ENCODE results near the gene MAP4K4. TPM values are rescaled to one million over a fixed set of nuclear protein-coding genes. Genes with fewer than 3 reads are reported as not detected.

Gene MAP4K4
- total RNA-seq, 1 donor from 2014 or later, result 68.4 TPM

DNA sequence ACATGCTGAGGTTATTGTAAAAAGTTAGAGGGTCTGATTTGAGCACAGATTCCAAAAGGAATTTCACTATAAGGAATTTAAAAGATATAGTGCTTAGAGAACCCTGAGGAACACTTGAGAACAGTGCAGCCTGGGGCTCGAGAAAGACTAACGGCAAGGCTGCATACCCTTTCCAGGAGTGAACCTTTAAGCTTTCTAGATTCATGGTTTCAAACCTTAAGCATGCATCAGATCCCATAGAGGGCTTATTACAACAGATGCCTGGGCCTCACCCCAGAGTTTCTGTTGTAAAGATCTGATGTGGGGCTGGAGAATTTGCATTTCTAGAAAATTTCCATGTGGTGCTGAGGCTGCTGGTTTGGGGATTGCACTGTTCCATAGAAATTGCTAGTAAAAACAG, 203.7 kb downstream of the MAP4K4 start:
- no peaks in the 10 kb centered on the region for H3K27me3 ChIP-seq (ENCODE audit: low read depth)
- no peak for TF ChIP-seq CTCF (IDR thresholded peaks at IDR 0.05)
- DNase-seq, result no peak
- H3K9me3 ChIP-seq, result no peaks in the 10 kb centered on the region
- no peak for ATAC-seq
- no peak overlapping the region for H3K27ac ChIP-seq
- intact Hi-C loops (cut with DNase I), result no loop called here
- H3K4me3 ChIP-seq, result no peak overlapping the region
- H3K4me1 ChIP-seq, result no peaks in the 10 kb centered on the region
- no peaks in the 10 kb centered on the region for H3K36me3 ChIP-seq

GRCh38 chr2:101902169-101902568, 204.7 kb downstream of the MAP4K4 start:
- intact Hi-C loops (cut with DNase I), result no loop called here
- Histone ChIP-seq H3K4me1 (no peaks in the 10 kb centered on the region), H3K27ac (no peak overlapping the region), H3K27me3 (ENCODE audit: low read depth) (no peaks in the 10 kb centered on the region), H3K4me3 (no peak overlapping the region), H3K36me3 (no peaks in the 10 kb centered on the region), H3K9me3 (no peaks in the 10 kb centered on the region)
- ATAC-seq, result no peak
- DNase-seq, result no peak
- TF ChIP-seq CTCF (IDR thresholded peaks at IDR 0.05), result no peak

- no peaks in the 10 kb centered on the region for H3K36me3 ChIP-seq
- no peaks in the 10 kb centered on the region for H3K4me1 ChIP-seq
- DNase-seq (no peak), ATAC-seq (no peak)
- no peak overlapping the region for H3K27ac ChIP-seq
- no peaks in the 10 kb centered on the region for H3K27me3 ChIP-seq (ENCODE audit: low read depth)
- H3K9me3 ChIP-seq, result peaks cover 10% of the 10 kb centered on the region
- no peak overlapping the region for H3K4me3 ChIP-seq
- intact Hi-C loops (cut with DNase I), result no loop called here
- no peak for TF ChIP-seq CTCF (IDR thresholded peaks at IDR 0.05)
Measured at GRCh38 chr2:101904916-101905315, 207.4 kb downstream of the MAP4K4 start.

GRCh38 chr2:101905746-101906336, 208.3 kb downstream of the MAP4K4 start:
- TF ChIP-seq CTCF (IDR thresholded peaks at IDR 0.05), result no peak
- Histone ChIP-seq H3K36me3 (no peaks in the 10 kb centered on the region), H3K4me3 (no peak overlapping the region), H3K4me1 (no peaks in the 10 kb centered on the region), H3K27me3 (ENCODE audit: low read depth) (no peaks in the 10 kb centered on the region), H3K9me3 (peaks cover 13% of the 10 kb centered on the region), H3K27ac (no peak overlapping the region)
- no peak for DNase-seq
- no peak for ATAC-seq
- intact Hi-C loops (cut with DNase I), result no loop called here

DNA sequence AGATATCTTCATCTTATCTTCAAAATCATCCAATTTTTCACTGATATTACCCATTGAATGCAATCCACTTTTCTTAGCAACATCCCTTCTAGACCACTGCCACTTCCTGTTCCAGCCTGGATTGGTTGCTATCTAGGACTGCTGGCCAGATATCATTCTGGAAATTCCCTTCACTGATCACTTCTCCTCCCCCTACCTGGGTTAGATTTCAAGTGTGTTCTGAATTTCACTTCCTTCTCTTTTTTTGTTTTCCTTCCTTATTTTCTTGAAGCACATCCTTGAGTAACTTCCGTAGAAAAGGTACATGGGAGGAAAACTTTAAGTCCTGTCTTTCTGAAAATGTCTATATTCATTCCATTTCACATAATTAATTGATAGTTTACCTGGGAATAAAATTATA, 212.3 kb downstream of the MAP4K4 start:
- no peak for ATAC-seq

More for the DNA sequence above, 212.3 kb downstream of the MAP4K4 start:
- H3K9me3 ChIP-seq, result peaks cover 13% of the 10 kb centered on the region
- DNase-seq, result no peak
- no peaks in the 10 kb centered on the region for H3K27me3 ChIP-seq (ENCODE audit: low read depth)
- no peaks in the 10 kb centered on the region for H3K36me3 ChIP-seq
- H3K27ac ChIP-seq, result no peak overlapping the region
- H3K4me3 ChIP-seq, result no peak overlapping the region
- intact Hi-C loops (cut with DNase I), result no loop called here
- TF ChIP-seq CTCF (IDR thresholded peaks at IDR 0.05), result no peak
- H3K4me1 ChIP-seq, result no peaks in the 10 kb centered on the region

Data from lower lobe of right lung (tissue), 2 donors.